HUES64 (cell line): ENCODE results near the gene SFXN4.
"Not testable (repeated sequence)": the region's sequence is repeated elsewhere in the genome, so short reads cannot be mapped to it uniquely, and the experiment has no call there.

Experiments
- H3K27ac ChIP-seq: 2 replicates; pipeline ENCODE4 v1.7.0; 2013; ENCODE audit warnings: low read depth, low read length, inconsistent platforms
- H3K27me3 ChIP-seq: 2 replicates; pipeline ENCODE4 v1.6.1; 2013; ENCODE audit warnings: mild to moderate bottlenecking, low read length; ENCODE audit not compliant: insufficient read depth
- H3K36me3 ChIP-seq: 2 replicates; pipeline ENCODE4 v1.6.1; 2013; ENCODE audit warnings: mild to moderate bottlenecking, low read length; ENCODE audit not compliant: insufficient read depth
- H3K4me1 ChIP-seq: 2 replicates; pipeline ENCODE4 v1.6.1; 2013; ENCODE audit warnings: mild to moderate bottlenecking, low read length, moderate library complexity; ENCODE audit not compliant: insufficient read depth
- H3K4me3 ChIP-seq: 2 replicates; pipeline ENCODE4 v1.5.1; 2013; ENCODE audit warnings: mild to moderate bottlenecking, low read length, moderate library complexity
- H3K9ac ChIP-seq: 2 replicates; pipeline ENCODE4 v1.6.1; 2013; ENCODE audit warnings: mild to moderate bottlenecking, low read depth, low read length
- H3K9me3 ChIP-seq: 2 replicates; pipeline ENCODE4 v1.6.1; 2013; ENCODE audit warnings: low read depth, low read length; ENCODE audit not compliant: insufficient read depth
- WGBS: fragments of 150-250, 120-280 bp; methylation state at CpG from one replicate; pipeline ENCODE4 v1.1.7; 2013; ENCODE audit warnings: missing lambda C conversion rate; 5-methylcytosine and 5-hydroxymethylcytosine counted together

Gene SFXN4

DNA sequence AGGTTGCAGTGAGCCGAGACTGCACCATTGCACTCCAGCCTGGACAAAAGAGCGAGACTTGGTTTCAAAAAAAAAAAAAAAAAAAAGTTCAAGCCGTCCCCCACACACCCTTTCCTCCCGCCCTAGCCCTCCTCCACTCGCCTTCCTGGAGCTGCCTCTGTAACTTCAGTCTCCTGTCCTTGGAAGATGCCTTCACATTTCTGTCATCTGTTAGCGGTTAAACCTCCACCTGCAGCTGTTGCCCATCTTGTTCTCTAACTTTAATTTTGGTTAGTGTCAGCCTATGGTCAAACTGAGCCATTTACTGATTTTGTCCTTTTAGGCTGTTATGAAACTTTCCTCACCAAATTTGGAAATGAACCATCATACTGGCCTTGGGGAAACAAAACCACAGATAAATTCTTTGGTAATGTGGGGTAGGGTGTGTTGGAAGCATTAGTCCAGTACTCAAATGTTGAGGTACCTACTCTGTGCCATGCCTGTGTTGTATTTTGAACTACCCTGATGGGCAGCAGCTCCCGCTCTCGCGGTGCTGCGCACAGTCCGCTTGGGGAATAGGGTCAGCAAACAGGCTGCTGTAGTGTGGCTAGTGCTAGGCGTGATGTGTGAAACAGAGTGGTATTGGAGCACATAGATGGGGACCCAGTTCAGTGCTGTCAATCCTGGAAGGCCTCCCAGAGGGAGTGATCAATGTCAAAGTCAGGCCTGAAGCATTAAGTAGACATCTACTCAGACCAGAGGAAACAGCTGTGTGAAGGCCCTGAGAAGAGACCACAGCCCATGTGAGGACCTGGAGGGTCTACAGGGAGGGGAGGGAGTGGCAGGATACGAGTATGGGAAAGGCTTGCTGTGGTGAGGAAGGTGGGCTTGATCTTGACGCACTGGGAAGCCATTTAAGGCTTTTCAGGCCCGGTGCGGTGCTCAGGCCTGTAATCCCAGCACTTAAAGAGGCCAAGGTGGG, 26.9 kb downstream of the SFXN4 start:
- Histone ChIP-seq H3K9ac (no peak overlapping the region), H3K4me1 (no peaks in the 10 kb centered on the region), H3K4me3 (no peak overlapping the region), H3K27ac (no peak overlapping the region), H3K36me3 (peaks cover 22% of the 10 kb centered on the region), H3K9me3 (no peaks in the 10 kb centered on the region), H3K27me3 (no peaks in the 10 kb centered on the region)
- WGBS = 96% methylated on average over 16 of the region's 16 CpGs

DNA sequence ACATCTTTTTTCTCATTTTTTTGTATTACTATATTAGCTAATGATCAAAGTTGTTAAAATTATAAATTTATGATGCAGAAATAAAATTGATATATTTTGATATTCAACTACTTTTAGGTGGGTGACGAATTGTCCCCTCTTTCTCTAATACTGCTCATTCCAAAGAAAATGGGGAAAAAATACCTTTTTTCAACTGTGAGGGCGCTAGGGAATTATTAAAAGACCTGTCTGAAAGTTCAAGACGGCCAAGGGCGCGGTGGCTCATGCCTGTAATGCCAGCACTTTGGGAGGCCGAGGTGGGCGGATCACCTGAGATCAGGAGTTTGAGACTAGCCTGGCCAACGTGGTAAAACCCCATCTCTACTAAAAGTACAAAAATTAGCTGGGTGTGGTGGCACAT, 27.6 kb downstream of the SFXN4 start:
- H3K27me3 ChIP-seq, H3K9ac ChIP-seq, H3K9me3 ChIP-seq, H3K4me1 ChIP-seq, H3K4me3 ChIP-seq, H3K27ac ChIP-seq: not testable (repeated sequence)
- H3K36me3 ChIP-seq = peaks cover 30% of the 10 kb centered on the region
- WGBS = 79% methylated on average over 6 of the region's 8 CpGs

DNA sequence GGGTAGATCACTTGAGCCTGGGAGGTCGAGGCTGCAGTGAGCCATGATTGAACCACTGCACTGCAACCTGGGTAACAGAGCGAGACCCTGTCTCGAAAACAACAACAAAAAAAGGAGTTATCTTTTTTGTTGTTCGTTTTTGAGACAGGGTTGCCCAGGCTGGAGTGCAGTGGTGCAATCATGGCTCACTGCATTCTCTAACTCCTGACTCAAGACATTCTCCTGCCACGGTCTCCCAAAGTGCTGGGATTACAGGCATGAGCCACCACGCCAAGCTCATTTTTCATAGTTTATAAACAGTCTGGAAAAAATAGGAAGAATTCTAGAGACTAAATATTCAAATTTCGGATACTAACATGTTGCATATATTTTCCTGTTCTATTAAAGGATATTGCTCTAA, 29.4 kb downstream of the SFXN4 start:
- no peak overlapping the region for H3K27ac ChIP-seq
- WGBS = 97% methylated on average over 6 of the region's 7 CpGs
- peaks cover 47% of the 10 kb centered on the region for H3K36me3 ChIP-seq

DNA sequence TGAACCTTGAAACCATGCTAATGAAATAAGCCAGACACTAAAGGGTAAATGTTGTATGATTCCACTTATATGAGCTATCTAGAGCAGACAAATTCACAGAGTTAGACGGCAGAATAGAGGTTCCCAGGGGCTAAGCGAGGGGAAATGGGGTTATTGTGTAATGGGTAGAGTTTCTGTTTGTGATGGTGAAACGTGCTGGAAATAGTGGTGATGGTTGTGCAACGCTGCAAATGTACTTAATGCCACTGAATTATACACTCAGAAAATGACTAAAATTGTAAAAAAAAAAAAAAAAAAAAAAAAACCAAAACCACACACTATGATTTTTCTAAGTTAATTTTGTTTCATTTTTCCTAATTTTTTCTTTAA, 30.0 kb downstream of the SFXN4 start:
- Histone ChIP-seq H3K4me1 (no peaks in the 10 kb centered on the region), H3K4me3 (no peak overlapping the region), H3K27ac (no peak overlapping the region), H3K9me3 (no peaks in the 10 kb centered on the region), H3K9ac (no peak overlapping the region), H3K36me3 (peaks cover 53% of the 10 kb centered on the region), H3K27me3 (no peaks in the 10 kb centered on the region)
- WGBS = over 99% methylated on average over 3 of the region's 4 CpGs

More for the DNA sequence above, 29.4 kb downstream of the SFXN4 start:
- no peak overlapping the region for H3K9ac ChIP-seq
- H3K9me3 ChIP-seq = no peaks in the 10 kb centered on the region
- H3K4me1 ChIP-seq = no peaks in the 10 kb centered on the region
- H3K27me3 ChIP-seq = no peaks in the 10 kb centered on the region
- no peak overlapping the region for H3K4me3 ChIP-seq

DNA sequence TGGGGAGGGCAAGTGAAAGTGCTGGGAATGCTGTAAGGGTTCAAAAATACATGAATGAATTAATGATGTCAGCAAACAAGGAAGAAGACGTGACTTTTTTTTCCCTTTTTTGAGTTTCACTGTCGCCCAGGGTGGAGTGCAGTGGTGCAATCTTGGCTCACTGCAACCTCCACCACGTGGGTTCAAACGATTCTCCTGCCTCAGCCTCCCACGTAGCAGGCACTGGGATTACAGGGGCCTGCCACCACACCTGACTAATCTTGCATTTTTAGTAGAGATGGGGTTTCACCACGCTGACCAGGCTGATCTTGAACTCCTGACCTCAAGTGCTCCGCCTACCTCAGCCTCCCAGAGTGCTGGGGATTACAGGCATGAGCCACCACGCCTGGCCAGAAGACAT, 31.6 kb downstream of the SFXN4 start:
- no peaks in the 10 kb centered on the region for H3K27me3 ChIP-seq
- no peak overlapping the region for H3K4me3 ChIP-seq
- no peaks in the 10 kb centered on the region for H3K4me1 ChIP-seq
- no peak overlapping the region for H3K9ac ChIP-seq
- H3K36me3 ChIP-seq = peaks cover 68% of the 10 kb centered on the region
- 92% methylated on average over 8 of the region's 8 CpGs for WGBS
- H3K27ac ChIP-seq = no peak overlapping the region
- H3K9me3 ChIP-seq = no peaks in the 10 kb centered on the region

DNA sequence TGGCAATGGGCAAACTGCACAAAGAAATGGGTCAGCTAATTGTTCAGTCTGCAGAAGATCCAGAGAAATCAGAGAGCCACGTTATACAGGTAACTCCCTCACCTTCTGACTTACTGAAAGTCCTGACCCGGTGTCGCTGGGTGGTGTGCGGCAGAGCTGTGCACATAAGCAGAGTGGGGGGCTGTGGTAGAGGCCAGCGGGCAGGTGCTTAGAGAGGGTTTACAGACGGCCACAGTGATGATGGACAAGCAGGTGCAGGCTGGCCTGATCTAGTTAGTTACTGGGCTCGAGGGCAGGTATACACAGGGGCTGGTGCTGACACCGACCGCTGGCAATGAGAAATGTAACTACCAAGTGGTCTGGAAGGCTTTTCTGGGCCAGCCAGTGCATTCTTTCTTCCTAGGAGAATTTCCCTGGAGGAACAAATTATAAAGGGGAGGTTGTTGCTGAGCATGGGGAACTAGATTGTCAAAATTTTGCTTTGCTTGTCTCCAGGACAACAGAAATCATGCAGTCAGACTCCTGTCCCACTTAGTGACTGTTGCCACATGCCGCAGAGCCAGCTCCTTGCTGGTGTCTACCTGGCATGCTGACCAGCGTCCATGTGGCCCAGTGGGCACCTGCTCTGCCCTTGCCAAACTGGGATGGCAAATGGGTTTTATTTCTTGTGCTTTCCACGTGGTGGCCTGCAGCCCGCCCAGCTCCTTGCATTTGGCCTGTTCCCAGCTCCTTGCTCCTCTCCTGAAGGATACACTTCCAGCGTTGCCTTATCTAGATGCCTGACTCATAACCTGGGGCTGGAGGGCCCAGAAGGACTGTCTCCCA, 32.8 kb downstream of the SFXN4 start:
- Histone ChIP-seq H3K9me3 (no peaks in the 10 kb centered on the region), H3K27me3 (no peaks in the 10 kb centered on the region), H3K27ac (no peak overlapping the region), H3K4me3 (no peak overlapping the region), H3K9ac (no peak overlapping the region), H3K4me1 (no peaks in the 10 kb centered on the region), H3K36me3 (peaks cover 74% of the 10 kb centered on the region)
- WGBS = 94% methylated on average over 14 of the region's 14 CpGs

DNA sequence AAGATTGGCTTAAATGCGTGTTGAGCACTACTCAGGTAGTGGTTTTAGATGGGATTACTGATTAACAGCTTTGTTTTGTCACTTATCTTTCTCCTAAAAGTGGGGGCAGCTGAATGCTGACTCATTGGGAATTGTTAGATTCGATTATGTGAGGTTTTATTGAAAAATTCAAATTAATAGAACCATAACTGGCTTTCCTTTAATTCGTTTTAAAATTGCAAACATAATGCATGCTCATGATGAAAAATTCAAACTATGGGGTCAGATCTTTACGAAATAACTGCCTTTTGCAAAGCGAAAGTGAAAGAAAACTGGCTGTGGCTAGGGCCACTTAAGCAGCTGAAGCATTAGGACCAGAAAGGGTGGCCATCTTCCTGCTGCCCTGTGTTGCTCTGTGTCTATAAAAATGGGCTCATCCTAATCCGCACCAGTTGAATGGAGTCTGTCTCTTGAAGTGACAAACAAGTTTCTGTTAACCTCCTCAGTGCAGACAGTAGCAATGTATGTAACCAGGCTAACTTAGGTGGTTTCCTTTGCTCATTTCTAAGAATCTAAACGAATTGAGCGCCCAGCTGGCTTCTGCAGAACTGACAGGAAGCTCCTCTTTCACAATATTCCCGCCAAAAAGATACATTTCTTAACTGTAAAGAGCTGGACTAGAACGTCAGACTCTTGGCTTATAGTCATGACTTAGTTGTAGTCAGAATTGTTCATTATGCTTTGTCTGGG, 33.8 kb downstream of the SFXN4 start:
- H3K9me3 ChIP-seq = no peaks in the 10 kb centered on the region
- H3K4me1 ChIP-seq = no peaks in the 10 kb centered on the region
- H3K9ac ChIP-seq = no peak overlapping the region; the same call in 1 of the 2 replicates
- no peak overlapping the region for H3K27ac ChIP-seq
- no peak overlapping the region for H3K4me3 ChIP-seq
- no peaks in the 10 kb centered on the region for H3K27me3 ChIP-seq
- WGBS = 94% methylated on average over 10 of the region's 10 CpGs
- peaks cover 76% of the 10 kb centered on the region for H3K36me3 ChIP-seq

DNA sequence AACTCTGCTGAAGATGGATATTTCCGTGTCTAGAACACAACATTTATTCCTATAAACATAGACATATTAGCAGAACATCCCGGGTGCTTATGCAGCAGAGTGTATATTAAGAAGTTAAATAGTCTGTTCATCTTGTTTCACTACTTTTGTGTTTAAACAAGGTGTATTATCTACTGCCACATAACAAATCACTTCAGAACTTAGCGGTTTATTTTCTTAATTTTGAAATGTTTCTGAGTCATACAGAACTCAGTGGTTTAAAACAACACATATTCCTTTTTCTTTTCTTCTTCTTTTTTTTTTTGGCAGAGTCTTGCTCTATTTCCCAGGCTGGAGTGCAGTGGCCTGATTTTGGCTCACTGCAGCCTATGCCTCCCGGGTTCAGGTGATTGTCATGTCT, 35.8 kb downstream of the SFXN4 start:
- Histone ChIP-seq H3K36me3 (peaks cover 79% of the 10 kb centered on the region), H3K27ac (no peak overlapping the region), H3K4me1 (no peaks in the 10 kb centered on the region), H3K27me3 (no peaks in the 10 kb centered on the region), H3K9ac (no peak overlapping the region), H3K4me3 (no peak overlapping the region), H3K9me3 (no peaks in the 10 kb centered on the region)
- 94% methylated on average over 3 of the region's 4 CpGs for WGBS

DNA sequence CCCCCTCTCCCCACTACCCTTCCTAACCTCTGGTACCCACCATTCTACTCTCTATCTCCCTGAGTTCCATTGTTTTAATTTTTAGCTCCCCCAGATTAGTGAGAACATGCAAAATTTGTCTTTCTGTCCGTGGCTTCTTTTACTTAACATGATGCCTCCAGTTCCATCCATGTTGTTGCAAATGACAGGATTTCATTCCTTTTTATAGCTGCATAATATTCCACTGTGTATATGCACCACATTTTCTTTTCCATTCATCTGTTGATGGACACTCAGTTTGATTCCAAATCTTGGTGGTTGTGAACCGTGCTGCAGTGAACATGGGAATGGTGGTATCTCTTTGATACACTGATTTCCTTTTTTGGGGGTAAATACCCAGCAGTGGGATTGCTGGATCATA, 39.6 kb downstream of the SFXN4 start:
- whole genome bisulfite sequencing = 95% methylated on average over 2 of the region's 2 CpGs

DNA sequence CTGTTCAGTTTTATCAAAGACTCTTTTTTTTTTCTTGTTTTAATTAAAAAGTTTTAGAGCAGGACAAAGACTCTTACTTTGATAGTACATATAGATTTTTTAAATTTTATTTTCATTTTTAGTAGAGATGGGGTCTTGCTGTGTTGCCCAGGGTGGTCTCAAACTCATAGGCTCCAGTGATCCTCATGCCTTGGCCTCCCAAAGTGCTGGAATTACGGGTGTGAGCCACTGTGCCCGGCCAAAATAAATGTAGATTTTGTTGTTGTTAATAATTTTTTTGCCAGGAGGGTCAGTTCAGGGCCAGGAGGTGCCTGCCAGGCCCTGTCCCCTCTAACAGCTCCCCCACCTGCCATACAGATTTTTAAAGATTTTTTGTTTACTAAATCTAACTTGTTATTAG, 44.6 kb downstream of the SFXN4 start:
- Histone ChIP-seq H3K27me3 (no peaks in the 10 kb centered on the region), H3K4me3 (no peak overlapping the region), H3K4me1 (no peaks in the 10 kb centered on the region), H3K9ac (no peak overlapping the region), H3K27ac (no peak overlapping the region), H3K36me3 (peaks cover 93% of the 10 kb centered on the region), H3K9me3 (no peaks in the 10 kb centered on the region)
- WGBS = 95% methylated on average over 2 of the region's 2 CpGs

More for the DNA sequence above, 39.6 kb downstream of the SFXN4 start:
- no peaks in the 10 kb centered on the region for H3K27me3 ChIP-seq
- no peaks in the 10 kb centered on the region for H3K4me1 ChIP-seq
- no peaks in the 10 kb centered on the region for H3K9me3 ChIP-seq
- no peak overlapping the region for H3K4me3 ChIP-seq
- H3K9ac ChIP-seq = no peak overlapping the region
- H3K27ac ChIP-seq = no peak overlapping the region
- peaks cover 82% of the 10 kb centered on the region for H3K36me3 ChIP-seq

DNA sequence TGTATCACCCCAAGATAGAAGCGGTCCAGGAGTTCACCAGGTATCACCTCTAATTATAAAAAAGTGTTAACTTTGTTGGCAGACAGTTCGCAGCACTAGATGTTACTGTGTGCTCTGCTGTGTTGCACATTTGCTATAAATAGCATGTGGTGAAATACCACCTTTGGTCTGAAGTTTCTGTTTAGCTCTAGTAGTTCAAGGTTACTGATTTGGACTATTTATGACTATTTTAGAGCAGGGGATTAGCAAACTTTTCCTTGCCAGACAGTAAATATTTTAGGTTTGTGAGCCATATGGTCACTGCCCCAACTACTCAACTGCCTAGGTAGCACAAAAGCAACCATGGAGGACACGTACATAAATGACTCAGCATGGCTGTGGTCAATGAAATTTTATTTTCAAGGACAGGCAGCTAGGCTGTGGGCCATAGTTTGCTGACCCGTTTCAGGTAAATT, 45.1 kb downstream of the SFXN4 start:
- no peak overlapping the region for H3K27ac ChIP-seq
- H3K4me1 ChIP-seq = no peaks in the 10 kb centered on the region
- H3K9ac ChIP-seq = no peak overlapping the region
- no peaks in the 10 kb centered on the region for H3K27me3 ChIP-seq
- H3K9me3 ChIP-seq = no peaks in the 10 kb centered on the region
- WGBS = 96% methylated on average over 4 of the region's 4 CpGs
- H3K36me3 ChIP-seq = peaks cover 92% of the 10 kb centered on the region
- no peak overlapping the region for H3K4me3 ChIP-seq
